Muscle of back (tissue), 13 donors: Measurements from ENCODE around the gene CYFIP2. TPM values are rescaled to one million over a fixed set of nuclear protein-coding genes. Genes with fewer than 3 reads are reported as not detected.
"Not testable (repeated sequence)": the region's sequence is repeated elsewhere in the genome, so short reads cannot be mapped to it uniquely, and the experiment has no call there.

ENCODE experiments used
- DNase-seq, 3 donors: peaks; one replicate each; pipeline versions ENCODE4 v3.0.0 to v3.0.0-alpha.2; 2013
- long read RNA-seq, 9 donors: transcript quantifications; one replicate each; lab custom pipeline, GENCODE V29; 2026
- polyA plus RNA-seq, 10 donors: library from polyadenylated mRNA; unstranded; fragments of 120-200 nt; gene quantifications; one replicate each; pipeline ENCODE4 v1.2.1, GENCODE V29; 2013; ENCODE audit not compliant: insufficient read length in 10 of 10

The CYFIP2 gene
- 10 to 100 TPM in 2 of 10 donors, 1 to 10 TPM in 8; 4.0 to 15.4 (median 7.2) TPM for polyA plus RNA-seq
- long read RNA-seq, donor 1, partial matches to known transcripts: 0 of 1 reads
- long read RNA-seq, donor 1, other reads (novel, unspliced or antisense): 0 of 1 reads
- long read RNA-seq, donor 2, partial matches to known transcripts: 0 of 1 reads
- long read RNA-seq, donor 2, other reads (novel, unspliced or antisense): 0 of 1 reads
- long read RNA-seq, donor 3: 0 reads
- long read RNA-seq, donor 4: 0 reads
- long read RNA-seq, donor 5: 0 reads
- long read RNA-seq, donor 6: 0 reads
- long read RNA-seq, donor 7: 0 reads
- long read RNA-seq, donor 8: 0 reads
- long read RNA-seq, donor 9: 0 reads

- peak in 2 of 3 donors; percentile 48 to 78 for DNase-seq
These were observed at the start of gene CYFIP2 for GRCh38 chr5:157265714-157266285. Gene CYFIP2, plus strand, starts transcription at chr5:157266123. Its CDS starts 19,239 bp downstream, at chr5:157285362.

- DNase-seq: no peak
These were observed 49.4 kb upstream of the CYFIP2 start for GRCh38 chr5:157216391-157217142.

- no peak for DNase-seq
These were observed 48.5 kb upstream of the CYFIP2 start for GRCh38 chr5:157217289-157218024.

GRCh38 chr5:157219491-157220271 is 46.2 kb upstream of the CYFIP2 start:
- peak; percentile 3 to 23 (median 13) for DNase-seq

- no peak for DNase-seq
These were observed 44.0 kb upstream of the CYFIP2 start for GRCh38 chr5:157221959-157222358.

- peak in 1 of 3 donors; percentile 70 for DNase-seq
These were observed 43.3 kb upstream of the CYFIP2 start for GRCh38 chr5:157222506-157223230.

GRCh38 chr5:157225469-157226422 is 40.2 kb upstream of the CYFIP2 start:
- DNase-seq: no peak

- no peak for DNase-seq
These were observed 35.3 kb upstream of the CYFIP2 start for GRCh38 chr5:157230610-157231009.

DNA sequence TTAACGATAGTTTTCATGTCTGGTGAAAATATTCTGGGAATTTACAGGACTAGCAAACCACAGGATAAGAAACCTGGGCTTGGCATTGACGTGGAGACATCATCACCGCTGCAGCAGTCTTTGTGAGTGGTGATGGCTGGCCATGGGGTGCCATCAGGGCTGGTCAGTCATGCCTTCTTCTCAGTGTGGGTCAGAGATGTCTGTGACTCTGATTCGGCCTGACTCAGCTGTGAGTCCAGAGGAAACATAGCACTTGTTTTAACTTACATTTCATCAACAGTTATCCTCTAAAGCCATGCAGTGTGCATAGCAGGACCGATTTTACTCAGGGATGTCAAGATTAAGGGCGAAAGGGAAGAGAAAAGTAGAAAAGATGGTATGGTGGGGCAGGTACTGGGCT is 33.2 kb upstream of the CYFIP2 start:
- DNase-seq: no peak

DNA sequence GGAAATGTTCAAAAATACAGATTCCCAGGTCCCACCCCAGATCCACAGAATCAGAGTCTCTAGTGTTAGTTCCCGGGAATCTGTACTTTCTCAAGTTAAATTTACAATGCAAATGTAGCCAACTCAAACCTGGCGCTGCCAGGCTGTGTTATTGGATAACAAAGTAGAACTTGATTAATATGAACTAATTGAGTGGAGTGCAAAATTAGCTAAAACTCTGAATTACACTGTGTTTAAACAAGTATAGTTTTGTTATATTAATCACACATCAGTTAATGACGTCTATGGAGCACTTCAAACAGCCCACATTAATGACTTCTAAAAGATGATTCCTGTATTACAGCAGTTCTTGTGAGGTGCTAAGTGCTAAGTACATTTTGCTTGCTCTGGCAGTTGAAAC is 32.4 kb upstream of the CYFIP2 start:
- DNase-seq: no peak

DNA sequence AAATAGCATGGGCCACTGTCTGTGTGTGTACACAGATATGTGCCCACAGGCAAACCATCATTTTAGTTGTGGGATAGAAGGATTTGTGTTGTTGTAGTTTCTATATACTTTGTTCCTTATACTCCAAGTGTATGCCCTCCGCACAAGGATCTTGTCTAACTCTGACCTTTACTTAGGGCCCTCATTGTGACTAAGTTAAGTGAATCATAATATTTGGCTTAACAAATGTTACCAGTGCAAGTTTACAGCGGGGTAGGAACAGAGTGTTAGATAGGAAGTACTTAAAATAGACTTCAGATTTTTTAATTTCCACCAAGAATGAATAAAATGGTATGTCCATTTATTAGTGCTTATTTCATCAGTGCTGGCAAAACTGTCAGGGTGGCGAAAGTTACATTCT is 29.5 kb upstream of the CYFIP2 start:
- DNase-seq: no peak

- no peak for DNase-seq
These were observed 24.4 kb upstream of the CYFIP2 start for GRCh38 chr5:157241483-157241882.

GRCh38 chr5:157244704-157245103 is 21.2 kb upstream of the CYFIP2 start:
- not testable (repeated sequence) for DNase-seq

DNA sequence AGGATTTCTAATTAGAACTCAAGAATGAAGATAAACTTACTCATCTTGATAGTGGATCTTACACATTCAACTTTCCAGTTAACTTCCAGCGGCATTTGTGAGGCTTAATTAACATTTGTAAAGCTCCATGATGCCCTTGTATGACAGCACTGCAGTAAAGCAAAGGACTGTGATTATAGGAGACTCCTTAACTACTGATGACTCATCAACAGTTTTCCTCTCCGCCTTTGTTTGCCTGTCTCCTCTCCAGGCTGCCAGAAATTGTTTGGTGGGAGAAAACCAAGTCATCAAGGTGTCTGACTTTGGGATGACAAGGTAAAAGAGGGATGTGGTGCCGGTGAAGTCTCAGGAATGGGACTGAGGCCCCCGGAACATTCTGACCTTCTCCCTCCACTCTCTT is 20.4 kb upstream of the CYFIP2 start:
- no peak for DNase-seq

DNA sequence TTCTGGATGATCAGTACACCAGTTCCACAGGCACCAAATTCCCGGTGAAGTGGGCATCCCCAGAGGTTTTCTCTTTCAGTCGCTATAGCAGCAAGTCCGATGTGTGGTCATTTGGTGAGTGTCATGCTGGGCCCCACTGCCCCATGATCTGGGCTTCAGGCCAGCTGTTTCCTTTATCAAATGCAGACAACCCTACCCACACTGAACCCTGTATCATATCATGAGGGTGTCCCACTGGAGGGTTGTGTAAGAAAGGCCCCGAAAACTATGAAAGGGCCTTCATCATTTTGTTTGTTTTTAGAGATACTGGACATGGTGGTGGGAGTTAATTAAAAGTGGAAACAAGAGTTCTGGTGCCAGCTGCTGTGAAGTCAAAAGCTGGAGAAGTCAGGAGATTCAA is 20.0 kb upstream of the CYFIP2 start:
- no peak for DNase-seq

DNA sequence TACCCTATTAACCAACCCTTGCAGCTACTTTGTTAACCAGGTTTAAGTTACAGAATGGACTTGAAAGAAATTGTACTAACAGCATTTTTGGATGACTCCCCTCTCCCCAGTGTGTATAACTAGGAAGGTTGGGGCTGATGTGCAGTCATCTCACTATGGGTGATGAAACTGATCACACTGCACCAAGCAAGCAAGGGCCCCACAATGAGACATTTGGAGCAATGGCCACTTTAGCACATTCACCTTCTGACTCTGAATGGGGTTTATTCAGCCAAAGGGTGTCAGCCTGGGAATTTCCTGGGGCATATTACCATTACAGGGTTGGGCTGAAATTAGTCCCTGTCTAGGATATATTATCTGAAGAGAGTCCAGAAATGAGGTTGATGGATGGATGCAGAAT is 18.7 kb upstream of the CYFIP2 start:
- no peak for DNase-seq

GRCh38 chr5:157248821-157249470 is 17.0 kb upstream of the CYFIP2 start:
- DNase-seq: no peak

GRCh38 chr5:157252711-157253465 is 13.0 kb upstream of the CYFIP2 start:
- DNase-seq: peak in 1 of 3 donors; percentile 15
